WTC11 (cell line): Measurements from ENCODE around the gene RAP1GDS1. TPM values are rescaled to one million over a fixed set of nuclear protein-coding genes. Genes with fewer than 3 reads are reported as not detected.

Experiments
- ATAC-seq: fragments of 200-7000 bp; cut with Tn5 transposase; 2 replicates; pipeline ENCODE4 v1.10.0; 2021; ENCODE audit warnings: mild to moderate bottlenecking, moderate library complexity
- CTCF ChIA-PET: fragments of 300-600 bp; sonication (Branson Sonifier 250); formaldehyde crosslinking; loops from one replicate; lab custom pipeline; 2021; ENCODE audit warnings: antibody characterized with exemption; lab: Charles Lee
- POLR2A ChIA-PET: fragments of 350-600 bp; sonication (Branson Sonifier 250); formaldehyde crosslinking; loops from one replicate; lab custom pipeline; 2021; ENCODE audit warnings: antibody characterized with exemption; lab: Charles Lee
- DNase-seq: peaks from one replicate; pipeline ENCODE4 v3.0.0; 2021; ENCODE audit warnings: low spot score
- H3K27ac Mint-ChIP-seq: 2 replicates; pipeline ENCODE4 v1.8.0; 2021; ENCODE audit warnings: mixed read lengths
- H3K27me3 Mint-ChIP-seq: 2 replicates; pipeline ENCODE4 v1.8.0; 2021; ENCODE audit warnings: low read depth, mild to moderate bottlenecking, moderate library complexity, mixed read lengths
- H3K36me3 Mint-ChIP-seq: 2 replicates; pipeline ENCODE4 v1.8.0; 2021; ENCODE audit warnings: mixed read lengths
- H3K4me1 Mint-ChIP-seq: 2 replicates; pipeline ENCODE4 v1.8.0; 2022; ENCODE audit warnings: mixed read lengths
- H3K4me3 Mint-ChIP-seq: 2 replicates; pipeline ENCODE4 v1.8.0; 2021; ENCODE audit warnings: mild to moderate bottlenecking, moderate library complexity, mixed read lengths
- H3K9me3 Mint-ChIP-seq: 2 replicates; pipeline ENCODE4 v1.8.0; 2021; ENCODE audit warnings: mixed read lengths
- AR ChIP-seq: fragments of 250-450 bp; sonication (Bioruptor Pico); IDR thresholded peaks from 2 replicates; pipeline ENCODE4 v1.9.0; 2021; ENCODE audit warnings: mild to moderate bottlenecking
- ATF3 ChIP-seq: sonication (generic); formaldehyde crosslinking; conservative IDR thresholded peaks from 2 replicates; pipeline ENCODE4 v1.8.1; 2022; ENCODE audit warnings: mild to moderate bottlenecking, missing genetic modification reagents
- CREM ChIP-seq: sonication (generic); formaldehyde crosslinking; IDR thresholded peaks from 2 replicates; pipeline ENCODE4 v1.8.1; 2022; ENCODE audit warnings: mild to moderate bottlenecking, missing genetic modification reagents, moderate library complexity
- EMX1 ChIP-seq: fragments of 250-450 bp; sonication (Bioruptor Pico); IDR thresholded peaks from 2 replicates; pipeline ENCODE4 v1.8.0; 2021; ENCODE audit warnings: mild to moderate bottlenecking
- ESRRA ChIP-seq: sonication (generic); formaldehyde crosslinking; IDR thresholded peaks from 2 replicates; pipeline ENCODE4 v1.8.1; 2022; ENCODE audit warnings: mild to moderate bottlenecking, missing genetic modification reagents, borderline replicate concordance
- ETV6 ChIP-seq: sonication (generic); formaldehyde crosslinking; IDR thresholded peaks from 2 replicates; pipeline ENCODE4 v1.8.1; 2022; ENCODE audit warnings: mild to moderate bottlenecking, missing genetic modification reagents
- FOXJ3 ChIP-seq: sonication (generic); formaldehyde crosslinking; IDR thresholded peaks from 2 replicates; pipeline ENCODE4 v1.9.0; 2021; ENCODE audit warnings: missing genetic modification reagents, mild to moderate bottlenecking, borderline replicate concordance
- FOXK1 ChIP-seq: sonication (generic); formaldehyde crosslinking; IDR thresholded peaks from 2 replicates; pipeline ENCODE4 v1.8.0; 2022; ENCODE audit warnings: mild to moderate bottlenecking, moderate library complexity, missing genetic modification reagents
- GTF2I ChIP-seq: fragments of 250-450 bp; sonication (Bioruptor Pico); conservative IDR thresholded peaks from 2 replicates; pipeline ENCODE4 v1.4.0; 2021; ENCODE audit warnings: mild to moderate bottlenecking
- IRF2 ChIP-seq: sonication (generic); formaldehyde crosslinking; IDR thresholded peaks from 2 replicates; pipeline ENCODE4 v1.8.0; 2022; ENCODE audit warnings: low read depth, missing genetic modification reagents, borderline replicate concordance
- JAZF1 ChIP-seq: fragments of 250-450 bp; sonication (Bioruptor Pico); IDR thresholded peaks from 2 replicates; pipeline ENCODE4 v1.9.0; 2021; ENCODE audit warnings: moderate library complexity, mild to moderate bottlenecking, inconsistent platforms
- PREB ChIP-seq: sonication (generic); formaldehyde crosslinking; IDR thresholded peaks from 2 replicates; pipeline ENCODE4 v1.8.1; 2022; ENCODE audit warnings: mild to moderate bottlenecking, missing genetic modification reagents, moderate library complexity, borderline replicate concordance
- TEAD4 ChIP-seq: sonication (generic); formaldehyde crosslinking; IDR thresholded peaks from 2 replicates; pipeline ENCODE4 v1.8.0; 2022; ENCODE audit warnings: mild to moderate bottlenecking, missing genetic modification reagents
- ZNF317 ChIP-seq: sonication (generic); formaldehyde crosslinking; IDR thresholded peaks from 2 replicates; pipeline ENCODE4 v1.8.1; 2023; ENCODE audit warnings: low read depth, mild to moderate bottlenecking, moderate library complexity, missing genetic modification reagents, borderline replicate concordance
- ZNF425 ChIP-seq: fragments of 250-450 bp; sonication (Bioruptor Pico); conservative IDR thresholded peaks from 2 replicates; pipeline ENCODE4 v1.9.0; 2021; ENCODE audit warnings: mild to moderate bottlenecking
- total RNA-seq: library from RNA; stranded (reverse); gene quantifications from 3 replicates; pipeline ENCODE4 v1.2.3, GENCODE V29; 2021
- TF ChIP-seq, protein P1 (sequence below): sonication (generic); formaldehyde crosslinking; conservative IDR thresholded peaks from 2 replicates; pipeline ENCODE4 v1.8.1; 2023; ENCODE audit warnings: mild to moderate bottlenecking, low read depth, missing genetic modification reagents, moderate library complexity
- TF ChIP-seq, protein P2 (sequence below): sonication (generic); formaldehyde crosslinking; IDR thresholded peaks from 2 replicates; pipeline ENCODE4 v1.8.1; 2023; ENCODE audit warnings: mild to moderate bottlenecking, missing genetic modification reagents

The RAP1GDS1 gene
- total RNA-seq, 1 experiment from 2014 or later: 29.9 TPM

- Mint-ChIP-seq H3K36me3 (peaks cover 10% of the 10 kb centered on the region; the same call in 1 of the 2 replicates), H3K4me3 (no peak overlapping the region), H3K27ac (no peak overlapping the region; the same call in 1 of the 2 replicates), H3K27me3 (no peaks in the 10 kb centered on the region; the same call in 1 of the 2 replicates), H3K4me1 (peaks cover 47% of the 10 kb centered on the region), H3K9me3 (no peaks in the 10 kb centered on the region)
- ChIA-PET CTCF (interaction anchor here (1.3 kb wide), 1 partner anchor 13 kb away, joined by 3 read pairs; no protein-coding TSS in a partner anchor), POLR2A (no interaction called here)
- DNase-seq: no peak
- ATAC-seq: no peak
- TF ChIP-seq EMX1 (CRISPR knock-in tag) (no peak), TEAD4 (CRISPR knock-in tag) (no peak), GTF2I (no peak), ZNF317 (CRISPR knock-in tag) (no peak), ZNF425 (CRISPR knock-in tag) (no peak), PREB (CRISPR knock-in tag) (no peak), FOXK1 (CRISPR knock-in tag) (no peak), ESRRA (CRISPR knock-in tag) (no peak), ATF3 (no peak), CREM (CRISPR knock-in tag) (no peak), FOXJ3 (CRISPR knock-in tag) (no peak), JAZF1 (CRISPR knock-in tag) (no peak), IRF2 (CRISPR knock-in tag) (no peak), AR (CRISPR knock-in tag) (no peak), ETV6 (no peak)
- TF ChIP-seq, protein P1, sequence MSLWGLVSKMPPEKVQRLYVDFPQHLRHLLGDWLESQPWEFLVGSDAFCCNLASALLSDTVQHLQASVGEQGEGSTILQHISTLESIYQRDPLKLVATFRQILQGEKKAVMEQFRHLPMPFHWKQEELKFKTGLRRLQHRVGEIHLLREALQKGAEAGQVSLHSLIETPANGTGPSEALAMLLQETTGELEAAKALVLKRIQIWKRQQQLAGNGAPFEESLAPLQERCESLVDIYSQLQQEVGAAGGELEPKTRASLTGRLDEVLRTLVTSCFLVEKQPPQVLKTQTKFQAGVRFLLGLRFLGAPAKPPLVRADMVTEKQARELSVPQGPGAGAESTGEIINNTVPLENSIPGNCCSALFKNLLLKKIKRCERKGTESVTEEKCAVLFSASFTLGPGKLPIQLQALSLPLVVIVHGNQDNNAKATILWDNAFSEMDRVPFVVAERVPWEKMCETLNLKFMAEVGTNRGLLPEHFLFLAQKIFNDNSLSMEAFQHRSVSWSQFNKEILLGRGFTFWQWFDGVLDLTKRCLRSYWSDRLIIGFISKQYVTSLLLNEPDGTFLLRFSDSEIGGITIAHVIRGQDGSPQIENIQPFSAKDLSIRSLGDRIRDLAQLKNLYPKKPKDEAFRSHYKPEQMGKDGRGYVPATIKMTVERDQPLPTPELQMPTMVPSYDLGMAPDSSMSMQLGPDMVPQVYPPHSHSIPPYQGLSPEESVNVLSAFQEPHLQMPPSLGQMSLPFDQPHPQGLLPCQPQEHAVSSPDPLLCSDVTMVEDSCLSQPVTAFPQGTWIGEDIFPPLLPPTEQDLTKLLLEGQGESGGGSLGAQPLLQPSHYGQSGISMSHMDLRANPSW (CRISPR knock-in tag): no peak
- TF ChIP-seq, protein P2, sequence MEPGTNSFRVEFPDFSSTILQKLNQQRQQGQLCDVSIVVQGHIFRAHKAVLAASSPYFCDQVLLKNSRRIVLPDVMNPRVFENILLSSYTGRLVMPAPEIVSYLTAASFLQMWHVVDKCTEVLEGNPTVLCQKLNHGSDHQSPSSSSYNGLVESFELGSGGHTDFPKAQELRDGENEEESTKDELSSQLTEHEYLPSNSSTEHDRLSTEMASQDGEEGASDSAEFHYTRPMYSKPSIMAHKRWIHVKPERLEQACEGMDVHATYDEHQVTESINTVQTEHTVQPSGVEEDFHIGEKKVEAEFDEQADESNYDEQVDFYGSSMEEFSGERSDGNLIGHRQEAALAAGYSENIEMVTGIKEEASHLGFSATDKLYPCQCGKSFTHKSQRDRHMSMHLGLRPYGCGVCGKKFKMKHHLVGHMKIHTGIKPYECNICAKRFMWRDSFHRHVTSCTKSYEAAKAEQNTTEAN (CRISPR knock-in tag): no peak
Measured at GRCh38 chr4:98481167-98481566, 220.0 kb downstream of the RAP1GDS1 start.
